Thyroid gland (tissue), 4 donors: ENCODE results near the gene SERPINB6. TPM values are rescaled to one million over a fixed set of nuclear protein-coding genes. Genes with fewer than 3 reads are reported as not detected.

Experiments used
- DNase-seq, 2 donors: peaks; one replicate each; pipeline ENCODE4 v3.0.0-alpha.2; 2019
- H3K27ac ChIP-seq, 3 donors: fragments of 200-600 bp; sonication (generic); 1 replicate in 2 of 3; 2 replicates in 1 of 3; pipeline ENCODE4 v1.5.1; 2016 to 2019; ENCODE audit warnings: mild to moderate bottlenecking in 1 of 3, moderate library complexity in 1 of 3
- H3K27me3 ChIP-seq: fragments of 200-600 bp; sonication (generic); one replicate; pipeline ENCODE4 v1.5.1; 2019
- H3K36me3 ChIP-seq, 2 donors: fragments of 200-600 bp; sonication (generic); one replicate each; pipeline ENCODE4 v1.5.1; 2016 to 2019
- H3K4me1 ChIP-seq, 2 donors: fragments of 200-600 bp; sonication (generic); one replicate each; pipeline ENCODE4 v1.5.1; 2017 to 2019
- H3K4me3 ChIP-seq, 3 donors: fragments of 200-600 bp; sonication (generic); replicated peaks in 1 of 3; 1 replicate in 2 of 3; 2 replicates in 1 of 3; pipeline ENCODE4 v1.5.1; 2016; ENCODE audit warnings: mild to moderate bottlenecking in 1 of 3
- H3K9me3 ChIP-seq: fragments of 200-600 bp; sonication (generic); one replicate; pipeline ENCODE4 v1.5.1; 2017
- CTCF ChIP-seq, 6 experiments: fragments of 200-600 bp in 3 of 6; fragments of 450-650 bp in 3 of 6; sonication (generic) in 3 of 6; IDR thresholded peaks; one replicate each; pipeline ENCODE4 v1.5.1; 2016 to 2019; ENCODE audit warnings: antibody characterized with exemption in 6 of 6, mild to moderate bottlenecking in 2 of 6, inconsistent platforms in 1 of 6, moderate library complexity in 1 of 6
- POLR2A ChIP-seq, 2 donors: fragments of 450-650 bp; IDR thresholded peaks; one replicate each; pipeline ENCODE4 v1.6.1; 2017; ENCODE audit warnings: antibody characterized with exemption in 2 of 2, mild to moderate bottlenecking in 2 of 2, moderate library complexity in 1 of 2
- WGBS, 2 donors: methylation state at CpG; one replicate each; pipeline ENCODE4 v1.1.5; 2017; 5-methylcytosine and 5-hydroxymethylcytosine counted together
- intact Hi-C: fragments of 100-400 bp; cut with DNase I; formaldehyde crosslinking; loops from one replicate; pipeline ENCODE4 v1.15.1; 2023
- total RNA-seq, 4 donors: library from RNA; depleted of rRNA; stranded (reverse); fragments of >200 nt; gene quantifications; one replicate each; pipeline ENCODE4 v1.2.3, GENCODE V29; 2016

SERPINB6 gene
- total RNA-seq, 4 donors from 2014 or later, result 151 to 210 (median 171) TPM

- DNase-seq, result no peak
- 85 to 89% methylated on average over 4 of the region's 4 CpGs for WGBS, 2 donors
- no peak for TF ChIP-seq POLR2A (IDR thresholded peaks at IDR 0.05)
- no peak for TF ChIP-seq CTCF (IDR thresholded peaks at IDR 0.05)
- no peaks in the 10 kb centered on the region for H3K27me3 ChIP-seq
- no peaks in the 10 kb centered on the region for H3K36me3 ChIP-seq
- no peaks in the 10 kb centered on the region for H3K9me3 ChIP-seq
- peak overlapping the region in 1 of 3 donors; percentile 39 for H3K27ac ChIP-seq
- intact Hi-C loops, result no loop called here
- H3K4me1 ChIP-seq, result peaks cover 0 to 10% of the 10 kb centered on the region in 2 donors
- no peak overlapping the region for H3K4me3 ChIP-seq
Observed at GRCh38 chr6:2982426-2983117, 11.2 kb upstream of the SERPINB6 start.

DNA sequence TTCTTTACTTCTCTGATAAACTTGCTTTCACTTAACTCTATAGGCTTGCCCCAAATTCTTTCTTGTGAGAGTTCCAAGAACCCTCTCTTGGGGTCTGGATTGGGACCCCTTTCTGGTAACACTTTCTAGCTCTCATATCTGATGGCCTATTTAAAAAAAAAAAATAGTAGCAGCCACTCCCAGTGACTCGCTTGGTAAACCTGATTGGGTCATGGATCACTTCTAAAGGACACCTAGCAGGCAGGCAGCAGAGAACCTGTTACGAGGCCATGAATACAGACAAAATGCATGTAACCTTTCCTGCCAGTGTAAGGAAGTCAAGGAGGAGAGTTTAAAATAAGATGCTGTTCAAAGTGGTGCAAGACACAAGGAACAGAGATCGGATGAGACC lies 9.1 kb upstream of the SERPINB6 start:
- DNase-seq, result no peak
- Histone ChIP-seq H3K27ac (no peak overlapping the region), H3K4me3 (no peak overlapping the region), H3K36me3 (no peaks in the 10 kb centered on the region), H3K9me3 (no peaks in the 10 kb centered on the region), H3K4me1 (peaks cover 0 to 9% of the 10 kb centered on the region in 2 donors), H3K27me3 (no peaks in the 10 kb centered on the region)
- intact Hi-C loops, result no loop called here
- 92 to 96% methylated on average over 3 of the region's 3 CpGs for WGBS, 2 donors
- no peak for TF ChIP-seq CTCF (IDR thresholded peaks at IDR 0.05)
- TF ChIP-seq POLR2A (IDR thresholded peaks at IDR 0.05), result no peak

DNA sequence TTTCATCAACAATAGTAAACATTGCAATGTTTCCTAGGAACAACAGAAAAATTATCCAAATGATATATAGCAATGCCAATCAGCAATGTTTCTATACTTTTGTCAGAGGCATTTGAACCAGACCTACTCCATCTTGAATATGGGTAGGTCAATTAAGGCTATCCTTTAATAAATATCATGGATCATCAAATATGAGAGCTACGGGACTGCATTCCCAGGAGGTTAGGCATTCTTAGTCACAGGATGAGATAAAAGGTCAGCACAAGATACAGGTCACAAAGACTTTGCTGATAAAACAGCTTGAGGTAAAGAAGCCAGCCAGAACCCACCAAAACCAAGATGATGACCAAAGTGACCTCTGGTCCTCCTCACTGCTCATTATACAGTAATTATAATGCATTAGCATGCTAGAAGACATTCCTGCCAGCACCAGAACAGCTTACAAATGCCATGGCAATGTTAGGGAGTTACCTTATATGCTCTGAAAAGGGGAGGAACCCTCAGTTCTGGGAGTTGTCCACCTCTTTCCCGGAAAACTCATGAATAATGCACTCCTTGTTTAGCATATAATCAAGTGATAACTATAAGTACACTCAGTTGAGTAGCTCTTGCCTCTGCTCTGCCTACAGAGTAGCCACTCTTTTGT lies 8.6 kb upstream of the SERPINB6 start:
- Histone ChIP-seq H3K9me3 (no peaks in the 10 kb centered on the region), H3K4me3 (no peak overlapping the region), H3K4me1 (peaks cover 0 to 9% of the 10 kb centered on the region in 2 donors), H3K27ac (no peak overlapping the region), H3K36me3 (no peaks in the 10 kb centered on the region), H3K27me3 (no peaks in the 10 kb centered on the region)
- whole genome bisulfite sequencing, 2 donors, result 78 to 89% methylated on average over 2 of the region's 2 CpGs
- intact Hi-C loops, result no loop called here
- no peak for DNase-seq
- no peak for TF ChIP-seq POLR2A (IDR thresholded peaks at IDR 0.05)
- TF ChIP-seq CTCF (IDR thresholded peaks at IDR 0.05), result no peak

- intact Hi-C loops, result no loop called here
- TF ChIP-seq CTCF (IDR thresholded peaks at IDR 0.05) (no peak), POLR2A (IDR thresholded peaks at IDR 0.05) (no peak)
- WGBS, 2 donors, result 81 to 88% methylated on average over 4 of the region's 4 CpGs
- Histone ChIP-seq H3K4me3 (no peak overlapping the region), H3K9me3 (no peaks in the 10 kb centered on the region), H3K27ac (no peak overlapping the region), H3K36me3 (no peaks in the 10 kb centered on the region), H3K4me1 (peaks cover 0 to 9% of the 10 kb centered on the region in 2 donors), H3K27me3 (no peaks in the 10 kb centered on the region)
- no peak for DNase-seq
Observed at GRCh38 chr6:2978923-2979322, 7.6 kb upstream of the SERPINB6 start.
